ENCODE data around the gene LMX1A.

- TF ChIP-seq POLR2A (IDR thresholded peaks at IDR 0.05) (no peak), CTCF (IDR thresholded peaks at IDR 0.05) (no peak)
Observed at GRCh38 chr1:165397944-165398343, 41.4 kb upstream of the LMX1A start.

All from Peyer's patch (tissue), 4 donors.